Renal cortex interstitium (tissue), 3 donors: ENCODE results near the gene RB1. TPM values are rescaled to one million over a fixed set of nuclear protein-coding genes. Genes with fewer than 3 reads are reported as not detected.

ENCODE experiments used
- polyA plus RNA-seq, 3 donors: library from polyadenylated mRNA; unstranded; fragments of 120-200 nt; gene quantifications; one replicate each; pipeline ENCODE4 v1.2.1, GENCODE V29; 2013; ENCODE audit not compliant: insufficient read length in 3 of 3

The RB1 gene
- polyA plus RNA-seq, 3 donors = 43.4 to 49.7 (median 46.2) TPM

Other genes with a start within 250 kb of the RB1 start
- 100 to 1,000 TPM in 1 of 3 donors, 10 to 100 TPM in 2; 76.4 to 102 (median 84.5) TPM for gene MED4, start 208.6 kb upstream of the RB1 start, polyA plus RNA-seq
- gene ITM2B, start 70.5 kb upstream of the RB1 start, polyA plus RNA-seq = 1,000 to 10,000 TPM; 1,263 to 1,531 (median 1,356) TPM
- gene LPAR6, start 109.4 kb downstream of the RB1 start, polyA plus RNA-seq = 10 to 100 TPM; 37.9 to 50.6 (median 41.3) TPM
- gene RCBTB2, start 229.3 kb downstream of the RB1 start, polyA plus RNA-seq = 10 to 100 TPM; 52.9 to 58.5 (median 58.1) TPM